ENCODE measurements around the gene VAMP2. TPM values are rescaled to one million over a fixed set of nuclear protein-coding genes. Genes with fewer than 3 reads are reported as not detected.

The VAMP2 gene
- total and polyA plus RNA-seq, 2 of the 4 experiments (the other 2 are of a cell fraction) = 2.3 to 33.3 TPM

DNA sequence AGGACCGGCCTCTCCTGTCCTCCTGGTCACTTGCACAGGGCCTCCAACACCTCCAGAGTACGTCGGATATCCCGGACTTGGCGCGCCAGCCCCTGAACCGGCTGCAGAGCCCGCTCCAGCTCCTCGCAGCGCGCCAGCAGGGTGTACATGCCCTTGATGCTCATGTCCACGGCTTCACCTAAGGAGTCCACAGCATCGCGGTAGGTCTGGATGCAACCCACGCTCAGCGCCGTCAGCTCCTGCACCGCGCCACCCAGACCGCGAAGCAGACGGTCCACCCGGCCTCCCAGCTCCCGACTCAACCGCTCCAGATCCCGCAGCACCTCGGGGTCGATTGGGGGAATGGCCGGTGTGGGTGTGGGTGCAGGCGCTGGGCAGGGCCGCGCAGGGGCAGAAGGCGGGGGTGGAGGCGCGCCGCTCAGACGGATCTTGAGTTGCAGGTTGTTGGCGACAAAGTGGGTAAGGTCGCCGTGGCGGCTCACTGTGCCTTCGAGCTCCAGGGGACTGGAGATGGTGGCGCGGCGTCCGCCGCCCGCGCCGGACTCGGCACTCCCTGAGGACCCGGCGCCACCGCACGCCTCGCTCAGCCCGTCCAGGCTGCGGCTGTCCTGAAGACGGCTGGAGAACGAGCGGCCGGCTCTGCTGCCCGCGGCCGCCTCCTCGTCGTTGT is 26.4 kb upstream of the VAMP2 start:
- peaks cover 21% of the 10 kb centered on the region for H3K9me1 ChIP-seq (ENCODE audit: insufficient read depth, low read length)
- peak overlapping the region; percentile 24; the same call in 1 of the 2 replicates for H3K4ac ChIP-seq (ENCODE audit: low read depth, low read length)
- H2AFZ ChIP-seq (replicated peaks; ENCODE audit: low read length, poor library complexity) = peak overlapping the region; percentile 97
- H2AK5ac ChIP-seq (ENCODE audit: low read depth, low read length) = peak overlapping the region; percentile 69; the same call in 1 of the 2 replicates
- H3K9me3 ChIP-seq (ENCODE audit: control insufficient read depth, insufficient read depth, low read length) = no peaks in the 10 kb centered on the region
- H3K23ac ChIP-seq (ENCODE audit: low read depth, low read length) = peak overlapping the region; percentile 31; the same call in 1 of the 2 replicates
- no peak overlapping the region for H3K56ac ChIP-seq (ENCODE audit: extremely low read depth, insufficient read depth, low read length)
- no peaks in the 10 kb centered on the region for H3K36me3 ChIP-seq (ENCODE audit: control insufficient read depth, insufficient read depth, low read length)
- POLR2A ChIA-PET (ENCODE audit: unreplicated experiment) = interaction anchor here (0.5 kb wide), 1 partner anchor 11 kb away, joined by 4 read pairs; no protein-coding TSS in a partner anchor
- ATAC-seq (ENCODE audit: low read depth) (no peak), DNase-seq (no peak)
- peak overlapping the region in 1 of 2 experiments; percentile 50; a peak in 1 of 4 replicates for H4K8ac ChIP-seq (ENCODE audit: low read depth in 2 of 2, low read length in 2 of 2)
- no peak overlapping the region for H4K5ac ChIP-seq (ENCODE audit: low read depth, low read length)
- peaks cover 0 to 21% of the 10 kb centered on the region in 2 experiments; a peak in 2 of 4 replicates for H3K79me1 ChIP-seq (ENCODE audit: low read depth in 1 of 2, low read length in 2 of 2)
- CTCF ChIA-PET = interaction anchor here (1.5 kb wide), 1 partner anchor 70 kb away, joined by 6 read pairs; no protein-coding TSS in a partner anchor
- in situ Hi-C loops (cut with MboI; ENCODE audit: low sequenced_read_pairs) = no loop called here
- peak overlapping the region; percentile 31 for H2BK5ac ChIP-seq (ENCODE audit: low read depth, low read length, poor library complexity, severe bottlenecking)
- no peaks in the 10 kb centered on the region for H3K27me3 ChIP-seq (ENCODE audit: control insufficient read depth, insufficient read depth, low read length)
- H4K91ac ChIP-seq (ENCODE audit: insufficient read depth, low read depth, low read length) = no peak overlapping the region; the same call in 1 of the 2 replicates
- H3K4me3 ChIP-seq (ENCODE audit: insufficient read depth, low read depth, low read length) = peak overlapping the region; percentile 74
- H2BK15ac ChIP-seq (ENCODE audit: low read depth, low read length) = no peak overlapping the region
- no TSS peak for BruUV-seq (replicated peaks)
- no peak overlapping the region for H3K14ac ChIP-seq (replicated peaks; ENCODE audit: low read depth, low read length)
- peak overlapping the region; percentile 75 for H3K4me2 ChIP-seq (ENCODE audit: low read depth, low read length)
- peaks cover 13% of the 10 kb centered on the region for H3K4me1 ChIP-seq (ENCODE audit: control insufficient read depth, insufficient read depth, low read length)
- H3K18ac ChIP-seq (ENCODE audit: low read depth, low read length) = no peak overlapping the region
- intact Hi-C loops (cut with micrococcal nuclease) = loop anchor here (5.0 kb wide), 1 partner anchor 113 kb away; no protein-coding TSS in a partner anchor
- H2AK9ac ChIP-seq (replicated peaks; ENCODE audit: low read depth, low read length, poor library complexity) = peak overlapping the region; percentile 66
- H3K27ac ChIP-seq (ENCODE audit: insufficient read depth, low read length) = peak overlapping the region; percentile 69
- 10% methylated on average over 16 of the region's 67 CpGs; no CpG with 5 or more reads in 1 of the 2 experiments for WGBS, 2 experiments (ENCODE audit: extremely low coverage in 2 of 2, insufficient read length in 1 of 2)
- no peak overlapping the region for H2BK120ac ChIP-seq (ENCODE audit: low read depth, low read length)
- dilution Hi-C loops (cut with HindIII; ENCODE audit: low sequenced_read_pairs, unreplicated experiment) = no loop called here
- TF ChIP-seq POLR2A (IDR thresholded peaks at IDR 0.05; ENCODE audit: low read depth, low read length) (no peak), FOS (IDR thresholded peaks at IDR 0.05; ENCODE audit: low read depth, low read length) (no peak), MXI1 (IDR thresholded peaks at IDR 0.05; ENCODE audit: borderline replicate concordance, low read depth, low read length) (0 out of 2 replicates have a peak, but pooled peaks have one; percentile 6), SMC3 (IDR thresholded peaks at IDR 0.05; ENCODE audit: low read depth, low read length) (no peak), RAD21 (IDR thresholded peaks at IDR 0.05; ENCODE audit: low read length) (no peak)
- TF ChIP-seq, protein P1, sequence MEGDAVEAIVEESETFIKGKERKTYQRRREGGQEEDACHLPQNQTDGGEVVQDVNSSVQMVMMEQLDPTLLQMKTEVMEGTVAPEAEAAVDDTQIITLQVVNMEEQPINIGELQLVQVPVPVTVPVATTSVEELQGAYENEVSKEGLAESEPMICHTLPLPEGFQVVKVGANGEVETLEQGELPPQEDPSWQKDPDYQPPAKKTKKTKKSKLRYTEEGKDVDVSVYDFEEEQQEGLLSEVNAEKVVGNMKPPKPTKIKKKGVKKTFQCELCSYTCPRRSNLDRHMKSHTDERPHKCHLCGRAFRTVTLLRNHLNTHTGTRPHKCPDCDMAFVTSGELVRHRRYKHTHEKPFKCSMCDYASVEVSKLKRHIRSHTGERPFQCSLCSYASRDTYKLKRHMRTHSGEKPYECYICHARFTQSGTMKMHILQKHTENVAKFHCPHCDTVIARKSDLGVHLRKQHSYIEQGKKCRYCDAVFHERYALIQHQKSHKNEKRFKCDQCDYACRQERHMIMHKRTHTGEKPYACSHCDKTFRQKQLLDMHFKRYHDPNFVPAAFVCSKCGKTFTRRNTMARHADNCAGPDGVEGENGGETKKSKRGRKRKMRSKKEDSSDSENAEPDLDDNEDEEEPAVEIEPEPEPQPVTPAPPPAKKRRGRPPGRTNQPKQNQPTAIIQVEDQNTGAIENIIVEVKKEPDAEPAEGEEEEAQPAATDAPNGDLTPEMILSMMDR (conservative IDR thresholded peaks at IDR 0.05; ENCODE audit: low read depth, low read length) = no peak
- H4K20me1 ChIP-seq (ENCODE audit: insufficient read depth, low read length) = peaks cover 22% of the 10 kb centered on the region
- H3K9ac ChIP-seq (ENCODE audit: low read depth, low read length) = peak overlapping the region; percentile 41
- no peak overlapping the region for H2BK20ac ChIP-seq (ENCODE audit: low read depth, low read length)
